ENCODE results near the gene DAW1. TPM values are rescaled to one million over a fixed set of nuclear protein-coding genes. Genes with fewer than 3 reads are reported as not detected.

Gene DAW1
- total RNA-seq, 1 experiment from 2014 or later = 0.37 TPM

DNA sequence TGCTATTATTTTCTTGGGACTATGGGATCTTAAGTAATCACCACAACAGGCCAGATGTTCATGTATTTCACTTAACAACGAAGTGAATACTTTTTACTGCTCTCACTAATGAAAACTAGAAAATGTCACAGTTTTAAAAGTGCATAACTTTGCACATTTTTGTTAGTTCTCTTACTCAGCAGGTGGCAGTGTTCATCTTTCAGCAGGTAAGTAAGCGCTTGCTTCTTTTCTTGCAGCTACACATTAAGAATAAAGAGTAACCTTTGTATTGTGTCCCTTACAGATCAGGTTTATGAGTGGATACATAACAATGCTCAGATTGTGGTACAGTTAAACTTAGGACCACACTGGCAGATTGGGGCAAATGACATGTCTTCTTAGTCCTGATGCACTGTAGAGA is 61.0 kb downstream of the DAW1 start:
- Histone ChIP-seq H3K9ac (ENCODE audit: extremely low read depth, insufficient read length, low read length) (no peak overlapping the region), H4K5ac (ENCODE audit: insufficient read length, low read depth, low read length) (no peak overlapping the region), H4K20me1 (ENCODE audit: control insufficient read depth, insufficient read depth, insufficient read length) (no peaks in the 10 kb centered on the region), H3K9me3 (ENCODE audit: control insufficient read depth, low read depth, low read length) (no peaks in the 10 kb centered on the region), H3K27me3 (ENCODE audit: insufficient read depth, low read length) (no peaks in the 10 kb centered on the region), H3K14ac (ENCODE audit: insufficient read depth, low read length) (no peak overlapping the region), H3K4me2 (ENCODE audit: insufficient read depth, insufficient read length, low read length) (no peak overlapping the region), H3K23me2 (ENCODE audit: insufficient read length, low read depth, low read length, poor library complexity, severe bottlenecking) (no peaks in the 10 kb centered on the region), H3K18ac (ENCODE audit: insufficient read length, low read depth, low read length) (no peak overlapping the region), H2BK120ac (ENCODE audit: low read depth, low read length, poor library complexity, severe bottlenecking) (no peak overlapping the region), H3K4ac (ENCODE audit: low read depth, low read length) (no peak overlapping the region), H2BK12ac (ENCODE audit: insufficient read length, low read depth, low read length) (no peak overlapping the region), H4K91ac (ENCODE audit: insufficient read length, low read depth, low read length) (no peak overlapping the region), H3K56ac (ENCODE audit: insufficient read length, low read depth, low read length) (no peak overlapping the region), H3K23ac (ENCODE audit: insufficient read length, low read depth, low read length) (no peak overlapping the region), H2BK20ac (ENCODE audit: low read depth, low read length, poor library complexity, severe bottlenecking) (no peak overlapping the region), H2BK15ac (ENCODE audit: low read depth, low read length) (no peak overlapping the region), H4K8ac (replicated peaks; ENCODE audit: insufficient read length, low read depth, low read length) (no peak overlapping the region), H2AK5ac (ENCODE audit: insufficient read length, low read length) (no peak overlapping the region), H3K27ac (ENCODE audit: insufficient read length, low read depth, low read length) (no peak overlapping the region), H3K4me1 (ENCODE audit: insufficient read depth, low read length) (no peaks in the 10 kb centered on the region), H3K79me1 (ENCODE audit: insufficient read depth, low read depth, low read length, poor library complexity, severe bottlenecking) (no peaks in the 10 kb centered on the region), H3K79me2 (ENCODE audit: insufficient read depth, low read length) (no peaks in the 10 kb centered on the region), H3T11ph (ENCODE audit: low read length) (no peak overlapping the region), H2AFZ (ENCODE audit: low read length) (no peak overlapping the region), H2BK5ac (ENCODE audit: insufficient read length, low read length) (no peak overlapping the region)
- DNase-seq = no peak
- TF ChIP-seq, protein P1, sequence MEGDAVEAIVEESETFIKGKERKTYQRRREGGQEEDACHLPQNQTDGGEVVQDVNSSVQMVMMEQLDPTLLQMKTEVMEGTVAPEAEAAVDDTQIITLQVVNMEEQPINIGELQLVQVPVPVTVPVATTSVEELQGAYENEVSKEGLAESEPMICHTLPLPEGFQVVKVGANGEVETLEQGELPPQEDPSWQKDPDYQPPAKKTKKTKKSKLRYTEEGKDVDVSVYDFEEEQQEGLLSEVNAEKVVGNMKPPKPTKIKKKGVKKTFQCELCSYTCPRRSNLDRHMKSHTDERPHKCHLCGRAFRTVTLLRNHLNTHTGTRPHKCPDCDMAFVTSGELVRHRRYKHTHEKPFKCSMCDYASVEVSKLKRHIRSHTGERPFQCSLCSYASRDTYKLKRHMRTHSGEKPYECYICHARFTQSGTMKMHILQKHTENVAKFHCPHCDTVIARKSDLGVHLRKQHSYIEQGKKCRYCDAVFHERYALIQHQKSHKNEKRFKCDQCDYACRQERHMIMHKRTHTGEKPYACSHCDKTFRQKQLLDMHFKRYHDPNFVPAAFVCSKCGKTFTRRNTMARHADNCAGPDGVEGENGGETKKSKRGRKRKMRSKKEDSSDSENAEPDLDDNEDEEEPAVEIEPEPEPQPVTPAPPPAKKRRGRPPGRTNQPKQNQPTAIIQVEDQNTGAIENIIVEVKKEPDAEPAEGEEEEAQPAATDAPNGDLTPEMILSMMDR (conservative IDR thresholded peaks at IDR 0.05) = no peak
- H3K4me3 Mint-ChIP-seq = no peak overlapping the region
- H3K9me3 Mint-ChIP-seq = peaks cover 9 to 11% of the 10 kb centered on the region in 2 experiments; a peak in 4 of 5 replicates
- no peaks in the 10 kb centered on the region for H3K27me3 Mint-ChIP-seq (ENCODE audit: low read depth)
- peaks cover 9 to 10% of the 10 kb centered on the region in 2 experiments; a peak in 3 of 4 replicates for H3K4me1 Mint-ChIP-seq
- no peak overlapping the region for H3K27ac Mint-ChIP-seq
- no CpG with 5 or more reads among the region's 2 CpGs for WGBS (ENCODE audit: extremely low coverage, insufficient read length, low lambda C conversion rate)
- peaks cover 0 to 2% (median under 1%) of the 10 kb centered on the region in 3 experiments; a peak in 2 of 7 replicates for H3K36me3 Mint-ChIP-seq (ENCODE audit: insufficient read depth in 1 of 3, low read depth in 3 of 3)

Data from H9 (cell line).